Body of pancreas (tissue), 4 donors: ENCODE results near the gene TCP11L2.

Experiments
- POLR2A ChIP-seq, 3 donors: fragments of 450-650 bp; IDR thresholded peaks; one replicate each; pipeline ENCODE4 v1.6.1; 2016; ENCODE audit warnings: antibody characterized with exemption in 3 of 3, mild to moderate bottlenecking in 2 of 3
- TF ChIP-seq, protein P1 (sequence below), 7 experiments: fragments of 450-650 bp in 4 of 7; fragments of 200-600 bp in 3 of 7; sonication (generic) in 3 of 7; IDR thresholded peaks; one replicate each; pipeline ENCODE4 v1.5.1; 2016 to 2019; ENCODE audit warnings: antibody characterized with exemption in 7 of 7

DNA sequence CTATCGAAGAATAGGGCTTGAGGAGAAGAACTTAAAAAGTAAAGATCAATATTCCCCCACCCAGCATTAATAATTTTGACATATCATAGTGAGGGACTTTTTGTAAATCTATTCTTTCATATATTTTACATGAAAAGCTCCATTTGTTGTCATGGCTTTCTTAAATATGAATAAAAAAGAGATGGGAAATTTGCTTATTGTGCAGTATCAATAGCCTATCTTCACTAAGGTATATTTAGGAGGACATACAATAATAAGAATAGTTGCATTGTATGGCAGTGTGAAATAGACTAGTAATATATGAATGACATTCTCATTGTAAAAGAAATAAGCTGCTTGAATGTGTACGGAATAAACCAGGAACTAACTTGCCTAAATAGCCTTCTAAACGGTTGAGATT lies 5.5 kb upstream of the TCP11L2 start:
- TF ChIP-seq, protein P1, sequence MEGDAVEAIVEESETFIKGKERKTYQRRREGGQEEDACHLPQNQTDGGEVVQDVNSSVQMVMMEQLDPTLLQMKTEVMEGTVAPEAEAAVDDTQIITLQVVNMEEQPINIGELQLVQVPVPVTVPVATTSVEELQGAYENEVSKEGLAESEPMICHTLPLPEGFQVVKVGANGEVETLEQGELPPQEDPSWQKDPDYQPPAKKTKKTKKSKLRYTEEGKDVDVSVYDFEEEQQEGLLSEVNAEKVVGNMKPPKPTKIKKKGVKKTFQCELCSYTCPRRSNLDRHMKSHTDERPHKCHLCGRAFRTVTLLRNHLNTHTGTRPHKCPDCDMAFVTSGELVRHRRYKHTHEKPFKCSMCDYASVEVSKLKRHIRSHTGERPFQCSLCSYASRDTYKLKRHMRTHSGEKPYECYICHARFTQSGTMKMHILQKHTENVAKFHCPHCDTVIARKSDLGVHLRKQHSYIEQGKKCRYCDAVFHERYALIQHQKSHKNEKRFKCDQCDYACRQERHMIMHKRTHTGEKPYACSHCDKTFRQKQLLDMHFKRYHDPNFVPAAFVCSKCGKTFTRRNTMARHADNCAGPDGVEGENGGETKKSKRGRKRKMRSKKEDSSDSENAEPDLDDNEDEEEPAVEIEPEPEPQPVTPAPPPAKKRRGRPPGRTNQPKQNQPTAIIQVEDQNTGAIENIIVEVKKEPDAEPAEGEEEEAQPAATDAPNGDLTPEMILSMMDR (IDR thresholded peaks at IDR 0.05), result no peak
- TF ChIP-seq POLR2A (IDR thresholded peaks at IDR 0.05), result no peak
